HL-60 (cell line): ENCODE results near the gene CNTN1.

ENCODE experiments used
- DNase-seq, 2 experiments: peaks; one replicate each; pipeline ENCODE4 v3.0.0-alpha.2; 2010 to 2020; ENCODE audit warnings: low read depth in 1 of 2, low spot score in 1 of 2
- H3K27ac ChIP-seq: fragments of 250-450 bp; sonication (Bioruptor Pico); replicated peaks from 2 replicates; pipeline ENCODE4 v1.5.1; 2020; ENCODE audit warnings: mild to moderate bottlenecking, moderate library complexity
- H3K27me3 ChIP-seq: fragments of 250-450 bp; sonication (Bioruptor Pico); 2 replicates; pipeline ENCODE4 v1.5.1; 2021; ENCODE audit warnings: mild to moderate bottlenecking, moderate library complexity; ENCODE audit not compliant: insufficient read depth, poor library complexity, severe bottlenecking
- H3K4me3 ChIP-seq: replicated peaks from 2 replicates; pipeline ENCODE4 v1.5.1; 2011; ENCODE audit warnings: mild to moderate bottlenecking, control low read depth, low read length; ENCODE audit not compliant: insufficient read depth
- GABPA ChIP-seq: IDR thresholded peaks from 2 replicates; pipeline ENCODE4 v1.6.1; 2012; ENCODE audit warnings: low read depth
- POLR2AphosphoS5 ChIP-seq: IDR thresholded peaks from 2 replicates; pipeline ENCODE4 v1.6.1; 2012; ENCODE audit warnings: low read depth
- REST ChIP-seq: IDR thresholded peaks from 2 replicates; pipeline ENCODE4 v1.6.1; 2012; ENCODE audit warnings: low read depth; ENCODE audit not compliant: insufficient replicate concordance
- SPI1 ChIP-seq: IDR thresholded peaks from 2 replicates; pipeline ENCODE4 v1.6.1; 2012; ENCODE audit warnings: low read depth, mild to moderate bottlenecking, borderline replicate concordance
- TF ChIP-seq, protein P1 (sequence below): IDR thresholded peaks from one replicate; pipeline ENCODE4 v1.5.1; 2011; ENCODE audit warnings: low read length, control low read depth, inconsistent platforms; ENCODE audit not compliant: insufficient read depth

The CNTN1 gene

DNA sequence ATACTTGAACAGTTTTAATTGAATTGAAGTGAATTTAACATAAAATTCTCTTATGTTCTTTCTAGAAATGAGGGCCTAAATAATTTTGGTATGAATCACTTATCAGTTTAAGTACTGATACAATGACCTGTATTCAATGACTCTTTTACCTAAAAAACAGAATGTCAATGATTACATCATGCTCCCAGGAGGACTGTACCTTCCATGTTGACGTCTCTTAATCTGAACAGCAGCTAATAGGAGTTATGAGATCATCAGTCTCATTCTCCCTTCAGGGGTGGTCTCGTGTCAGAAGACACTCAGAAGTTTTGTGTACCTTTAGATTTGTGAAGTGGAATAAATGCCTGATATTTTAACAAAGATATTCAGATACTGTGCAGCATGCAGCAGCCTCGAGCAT, 206.3 kb downstream of the CNTN1 start:
- no peak overlapping the region for H3K4me3 ChIP-seq
- TF ChIP-seq, protein P1, sequence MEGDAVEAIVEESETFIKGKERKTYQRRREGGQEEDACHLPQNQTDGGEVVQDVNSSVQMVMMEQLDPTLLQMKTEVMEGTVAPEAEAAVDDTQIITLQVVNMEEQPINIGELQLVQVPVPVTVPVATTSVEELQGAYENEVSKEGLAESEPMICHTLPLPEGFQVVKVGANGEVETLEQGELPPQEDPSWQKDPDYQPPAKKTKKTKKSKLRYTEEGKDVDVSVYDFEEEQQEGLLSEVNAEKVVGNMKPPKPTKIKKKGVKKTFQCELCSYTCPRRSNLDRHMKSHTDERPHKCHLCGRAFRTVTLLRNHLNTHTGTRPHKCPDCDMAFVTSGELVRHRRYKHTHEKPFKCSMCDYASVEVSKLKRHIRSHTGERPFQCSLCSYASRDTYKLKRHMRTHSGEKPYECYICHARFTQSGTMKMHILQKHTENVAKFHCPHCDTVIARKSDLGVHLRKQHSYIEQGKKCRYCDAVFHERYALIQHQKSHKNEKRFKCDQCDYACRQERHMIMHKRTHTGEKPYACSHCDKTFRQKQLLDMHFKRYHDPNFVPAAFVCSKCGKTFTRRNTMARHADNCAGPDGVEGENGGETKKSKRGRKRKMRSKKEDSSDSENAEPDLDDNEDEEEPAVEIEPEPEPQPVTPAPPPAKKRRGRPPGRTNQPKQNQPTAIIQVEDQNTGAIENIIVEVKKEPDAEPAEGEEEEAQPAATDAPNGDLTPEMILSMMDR, result no peak
- TF ChIP-seq POLR2AphosphoS5, result no peak
- TF ChIP-seq GABPA, result no peak
- no peak for TF ChIP-seq REST
- TF ChIP-seq SPI1, result no peak
- no peak overlapping the region for H3K27ac ChIP-seq
- DNase-seq, result no peak
- H3K27me3 ChIP-seq, result no peaks in the 10 kb centered on the region

DNA sequence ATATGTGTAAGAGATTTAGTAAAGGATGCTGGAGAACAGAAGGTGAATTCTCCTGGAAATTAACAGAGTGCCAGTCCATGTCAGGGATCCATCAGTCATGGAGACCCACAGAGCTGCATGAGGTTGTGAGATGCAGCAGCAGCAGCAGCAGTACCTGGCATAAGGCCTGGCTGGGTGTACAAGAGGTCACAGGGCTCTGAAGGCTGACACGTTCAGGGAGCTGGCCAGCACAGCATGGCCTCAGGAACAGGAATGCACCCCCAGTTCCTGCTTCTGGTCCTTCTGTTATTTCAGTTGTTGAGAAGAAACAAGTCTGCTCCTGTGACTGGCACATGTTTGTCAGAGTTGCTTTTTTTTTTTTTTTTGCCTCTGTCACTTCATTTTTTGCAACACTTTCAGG, 210.8 kb downstream of the CNTN1 start:
- no peak for DNase-seq
- H3K4me3 ChIP-seq, result no peak overlapping the region
- no peak for TF ChIP-seq SPI1
- TF ChIP-seq POLR2AphosphoS5, result no peak
- TF ChIP-seq REST, result no peak
- TF ChIP-seq, protein P1, result no peak
- TF ChIP-seq GABPA, result no peak
- H3K27ac ChIP-seq, result no peak overlapping the region
- no peaks in the 10 kb centered on the region for H3K27me3 ChIP-seq

GRCh38 chr12:40907115-40907527, 214.9 kb downstream of the CNTN1 start:
- Histone ChIP-seq H3K27ac (no peak overlapping the region), H3K27me3 (no peaks in the 10 kb centered on the region), H3K4me3 (no peak overlapping the region)
- no peak for DNase-seq
- TF ChIP-seq, protein P1, result no peak
- TF ChIP-seq SPI1 (no peak), REST (no peak), POLR2AphosphoS5 (no peak), GABPA (no peak)
